ENCODE measurements around the gene LTBP1. TPM values are rescaled to one million over a fixed set of nuclear protein-coding genes. Genes with fewer than 3 reads are reported as not detected.

LTBP1 gene
- total RNA-seq, 1 experiment from 2014 or later = 13.9 TPM

GRCh38 chr2:33091541-33092123 is 144.9 kb downstream of the LTBP1 start:
- Mint-ChIP-seq H3K4me3 (ENCODE audit: low read depth, unreplicated experiment) (no peak overlapping the region), H3K27me3 (ENCODE audit: unreplicated experiment) (no peaks in the 10 kb centered on the region), H3K27ac (ENCODE audit: unreplicated experiment) (no peak overlapping the region), H3K9me3 (ENCODE audit: low read depth, unreplicated experiment) (no peaks in the 10 kb centered on the region), H3K4me1 (ENCODE audit: low read depth, unreplicated experiment) (peaks cover 8% of the 10 kb centered on the region), H3K36me3 (ENCODE audit: insufficient read depth, unreplicated experiment) (no peaks in the 10 kb centered on the region)
- CTCF ChIA-PET = interaction anchor here (1.1 kb wide), 1 partner anchor 10 kb away, joined by 3 read pairs; no protein-coding TSS in a partner anchor
- intact Hi-C loops (cut with micrococcal nuclease; ENCODE audit: unreplicated experiment) = no loop called here
- no peak for TF ChIP-seq CTCF (IDR thresholded peaks at IDR 0.05; ENCODE audit: unreplicated experiment)
- no TSS peak for BruUV-seq (replicated peaks)
- no peak for DNase-seq

GRCh38 chr2:33093283-33093993 is 146.7 kb downstream of the LTBP1 start:
- Mint-ChIP-seq H3K36me3 (ENCODE audit: insufficient read depth, unreplicated experiment) (no peaks in the 10 kb centered on the region), H3K9me3 (ENCODE audit: low read depth, unreplicated experiment) (no peaks in the 10 kb centered on the region), H3K27ac (ENCODE audit: unreplicated experiment) (no peak overlapping the region), H3K27me3 (ENCODE audit: unreplicated experiment) (no peaks in the 10 kb centered on the region), H3K4me1 (ENCODE audit: low read depth, unreplicated experiment) (no peaks in the 10 kb centered on the region), H3K4me3 (ENCODE audit: low read depth, unreplicated experiment) (no peak overlapping the region)
- no peak for TF ChIP-seq CTCF (IDR thresholded peaks at IDR 0.05; ENCODE audit: unreplicated experiment)
- no TSS peak for BruUV-seq (replicated peaks)
- CTCF ChIA-PET = no interaction called here
- intact Hi-C loops (cut with micrococcal nuclease; ENCODE audit: unreplicated experiment) = no loop called here
- no peak for DNase-seq

GRCh38 chr2:33094303-33094702 is 147.6 kb downstream of the LTBP1 start:
- BruUV-seq (replicated peaks) = no TSS peak
- Mint-ChIP-seq H3K27ac (ENCODE audit: unreplicated experiment) (no peak overlapping the region), H3K4me1 (ENCODE audit: low read depth, unreplicated experiment) (no peaks in the 10 kb centered on the region), H3K4me3 (ENCODE audit: low read depth, unreplicated experiment) (no peak overlapping the region), H3K27me3 (ENCODE audit: unreplicated experiment) (no peaks in the 10 kb centered on the region), H3K36me3 (ENCODE audit: insufficient read depth, unreplicated experiment) (no peaks in the 10 kb centered on the region), H3K9me3 (ENCODE audit: low read depth, unreplicated experiment) (no peaks in the 10 kb centered on the region)
- CTCF ChIA-PET = no interaction called here
- TF ChIP-seq CTCF (IDR thresholded peaks at IDR 0.05; ENCODE audit: unreplicated experiment) = no peak
- intact Hi-C loops (cut with micrococcal nuclease; ENCODE audit: unreplicated experiment) = no loop called here
- DNase-seq = no peak

- intact Hi-C loops (cut with micrococcal nuclease; ENCODE audit: unreplicated experiment) = no loop called here
- Mint-ChIP-seq H3K9me3 (ENCODE audit: low read depth, unreplicated experiment) (no peaks in the 10 kb centered on the region), H3K27ac (ENCODE audit: unreplicated experiment) (no peak overlapping the region), H3K36me3 (ENCODE audit: insufficient read depth, unreplicated experiment) (no peaks in the 10 kb centered on the region), H3K4me3 (ENCODE audit: low read depth, unreplicated experiment) (no peak overlapping the region), H3K27me3 (ENCODE audit: unreplicated experiment) (no peaks in the 10 kb centered on the region), H3K4me1 (ENCODE audit: low read depth, unreplicated experiment) (peaks cover 15% of the 10 kb centered on the region)
- CTCF ChIA-PET = no interaction called here
- no TSS peak for BruUV-seq (replicated peaks)
- DNase-seq = no peak
- no peak for TF ChIP-seq CTCF (IDR thresholded peaks at IDR 0.05; ENCODE audit: unreplicated experiment)
Measured at GRCh38 chr2:33099989-33100388, 153.2 kb downstream of the LTBP1 start.

All from Calu3 (cell line).